IMR-90 (cell line): ENCODE data around the gene PRDM2.

ENCODE experiments used
- FOS ChIP-seq: fragments of 150-350 bp; IDR thresholded peaks from 2 replicates; pipeline ENCODE4 v1.6.1; 2016; ENCODE audit warnings: low read depth, low read length
- MAFK ChIP-seq: IDR thresholded peaks from 2 replicates; pipeline ENCODE4 v1.6.1; 2012; ENCODE audit warnings: low read depth, low read length, improper control_type of control experiment
- MAZ ChIP-seq: IDR thresholded peaks from 2 replicates; pipeline ENCODE4 v1.6.1; 2012; ENCODE audit warnings: low read depth, mild to moderate bottlenecking, low read length, improper control_type of control experiment, moderate library complexity, borderline replicate concordance
- MXI1 ChIP-seq: IDR thresholded peaks from 2 replicates; pipeline ENCODE4 v1.6.1; 2012; ENCODE audit warnings: low read depth, mild to moderate bottlenecking, low read length, moderate library complexity, borderline replicate concordance
- POLR2A ChIP-seq: IDR thresholded peaks from 2 replicates; pipeline ENCODE4 v1.6.1; 2012; ENCODE audit warnings: mild to moderate bottlenecking, low read depth, low read length
- SMC3 ChIP-seq: fragments of 150-350 bp; IDR thresholded peaks from 2 replicates; pipeline ENCODE4 v1.6.1; 2016; ENCODE audit warnings: low read depth, mild to moderate bottlenecking, antibody characterized with exemption, low read length, moderate library complexity
- TF ChIP-seq, protein P1 (sequence below): conservative IDR thresholded peaks from 2 replicates; pipeline ENCODE4 v1.5.1; 2012; ENCODE audit warnings: mild to moderate bottlenecking, low read depth, low read length, improper control_type of control experiment

GRCh38 chr1:13838236-13838635 lies 138.2 kb downstream of the PRDM2 start:
- TF ChIP-seq, protein P1, sequence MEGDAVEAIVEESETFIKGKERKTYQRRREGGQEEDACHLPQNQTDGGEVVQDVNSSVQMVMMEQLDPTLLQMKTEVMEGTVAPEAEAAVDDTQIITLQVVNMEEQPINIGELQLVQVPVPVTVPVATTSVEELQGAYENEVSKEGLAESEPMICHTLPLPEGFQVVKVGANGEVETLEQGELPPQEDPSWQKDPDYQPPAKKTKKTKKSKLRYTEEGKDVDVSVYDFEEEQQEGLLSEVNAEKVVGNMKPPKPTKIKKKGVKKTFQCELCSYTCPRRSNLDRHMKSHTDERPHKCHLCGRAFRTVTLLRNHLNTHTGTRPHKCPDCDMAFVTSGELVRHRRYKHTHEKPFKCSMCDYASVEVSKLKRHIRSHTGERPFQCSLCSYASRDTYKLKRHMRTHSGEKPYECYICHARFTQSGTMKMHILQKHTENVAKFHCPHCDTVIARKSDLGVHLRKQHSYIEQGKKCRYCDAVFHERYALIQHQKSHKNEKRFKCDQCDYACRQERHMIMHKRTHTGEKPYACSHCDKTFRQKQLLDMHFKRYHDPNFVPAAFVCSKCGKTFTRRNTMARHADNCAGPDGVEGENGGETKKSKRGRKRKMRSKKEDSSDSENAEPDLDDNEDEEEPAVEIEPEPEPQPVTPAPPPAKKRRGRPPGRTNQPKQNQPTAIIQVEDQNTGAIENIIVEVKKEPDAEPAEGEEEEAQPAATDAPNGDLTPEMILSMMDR: no peak
- no peak for TF ChIP-seq MXI1
- no peak for TF ChIP-seq MAZ
- no peak for TF ChIP-seq POLR2A
- TF ChIP-seq SMC3: no peak
- TF ChIP-seq FOS: no peak
- no peak for TF ChIP-seq MAFK
